Fibroblast of lung (primary cell): ENCODE results near the gene SORBS1. TPM values are rescaled to one million over a fixed set of nuclear protein-coding genes. Genes with fewer than 3 reads are reported as not detected.
A peak's percentile ranks its signal among the peaks of the same experiment; 100 is the strongest.

Experiments used
- DNase-seq, 2 donors: peaks; one replicate each; pipeline versions ENCODE4 v3.0.0 to v3.0.0-alpha.2; 2010; ENCODE audit warnings: low read depth in 2 of 2
- H2AFZ ChIP-seq: 2 replicates; pipeline ENCODE4 v1.5.1; 2012; ENCODE audit warnings: low read length, control low read depth, inconsistent platforms
- H3K27ac ChIP-seq: 2 replicates; pipeline ENCODE4 v1.5.1; 2011; ENCODE audit warnings: low read length, control low read depth; ENCODE audit not compliant: insufficient read depth
- H3K27me3 ChIP-seq: 2 replicates; pipeline ENCODE4 v1.5.1; 2011; ENCODE audit warnings: mild to moderate bottlenecking, low read length; ENCODE audit not compliant: control insufficient read depth, insufficient read depth
- H3K36me3 ChIP-seq: 2 replicates; pipeline ENCODE4 v1.5.1; 2011; ENCODE audit warnings: low read length; ENCODE audit not compliant: control insufficient read depth, insufficient read depth
- H3K4me1 ChIP-seq: 2 replicates; pipeline ENCODE4 v1.5.1; 2011; ENCODE audit warnings: low read length; ENCODE audit not compliant: control insufficient read depth, insufficient read depth; ENCODE audit errors: extremely low read depth
- H3K4me2 ChIP-seq: 2 replicates; pipeline ENCODE4 v1.5.1; 2011; ENCODE audit warnings: low read length, control low read depth; ENCODE audit not compliant: insufficient read depth; ENCODE audit errors: extremely low read depth
- H3K4me3 ChIP-seq, 4 experiments: fragments of 200-600 bp in 1 of 4; sonication (generic) in 1 of 4; replicated peaks in 1 of 4; 2 replicates each; pipeline ENCODE4 v1.5.1; 2011 to 2016; ENCODE audit warnings: low read length in 4 of 4, low read depth in 3 of 4, mild to moderate bottlenecking in 3 of 4, control low read depth in 2 of 4, inconsistent platforms in 1 of 4, mixed read lengths in 1 of 4; ENCODE audit not compliant: insufficient read depth in 1 of 4; ENCODE audit errors: control extremely low read depth in 1 of 4
- H3K79me2 ChIP-seq: 2 replicates; pipeline ENCODE4 v1.5.1; 2012; ENCODE audit warnings: mild to moderate bottlenecking, low read length, inconsistent platforms; ENCODE audit not compliant: control insufficient read depth, insufficient read depth
- H3K9ac ChIP-seq: 2 replicates; pipeline ENCODE4 v1.5.1; 2011; ENCODE audit warnings: mild to moderate bottlenecking, low read length, control low read depth; ENCODE audit not compliant: insufficient read depth
- H3K9me3 ChIP-seq: 2 replicates; pipeline ENCODE4 v1.5.1; 2012; ENCODE audit warnings: low read depth, low read length; ENCODE audit not compliant: control insufficient read depth, insufficient read depth
- H4K20me1 ChIP-seq: 2 replicates; pipeline ENCODE4 v1.5.1; 2011; ENCODE audit warnings: low read length; ENCODE audit not compliant: control insufficient read depth, insufficient read depth; ENCODE audit errors: extremely low read depth
- EZH2 ChIP-seq: IDR thresholded peaks from 2 replicates; pipeline ENCODE4 v1.5.1; 2012; ENCODE audit warnings: low read length, control low read depth, mild to moderate bottlenecking; ENCODE audit errors: missing control alignments
- polyA plus RNA-seq, 2 donors: library from polyadenylated mRNA; depleted of rRNA in 1 of 2; stranded (reverse) in 1 of 2; unstranded in 1 of 2; fragments of >200 nt; gene quantifications; 2 replicates each; pipeline ENCODE4 v1.2.1, GENCODE V29; 2011 to 2012; ENCODE audit warnings: missing spikeins in 1 of 2
- total RNA-seq: library from RNA; depleted of rRNA; stranded (reverse); fragments of >200 nt; gene quantifications from 2 replicates; pipeline ENCODE4 v1.2.1, GENCODE V29; 2014
- TF ChIP-seq, protein P1 (sequence below), 2 donors: IDR thresholded peaks in 1 of 2; conservative IDR thresholded peaks in 1 of 2; 1 replicate in 1 of 2; 2 replicates in 1 of 2; pipeline ENCODE4 v1.5.1; 2011 to 2012; ENCODE audit warnings: low read length in 2 of 2, control low read depth in 1 of 2, inconsistent platforms in 1 of 2, low read depth in 1 of 2, mild to moderate bottlenecking in 1 of 2

SORBS1 gene
- total and polyA plus RNA-seq, 2 donors (not counting 1 experiment from before 2014, with no cell fraction given) = 0.33 to 0.50 TPM

DNA sequence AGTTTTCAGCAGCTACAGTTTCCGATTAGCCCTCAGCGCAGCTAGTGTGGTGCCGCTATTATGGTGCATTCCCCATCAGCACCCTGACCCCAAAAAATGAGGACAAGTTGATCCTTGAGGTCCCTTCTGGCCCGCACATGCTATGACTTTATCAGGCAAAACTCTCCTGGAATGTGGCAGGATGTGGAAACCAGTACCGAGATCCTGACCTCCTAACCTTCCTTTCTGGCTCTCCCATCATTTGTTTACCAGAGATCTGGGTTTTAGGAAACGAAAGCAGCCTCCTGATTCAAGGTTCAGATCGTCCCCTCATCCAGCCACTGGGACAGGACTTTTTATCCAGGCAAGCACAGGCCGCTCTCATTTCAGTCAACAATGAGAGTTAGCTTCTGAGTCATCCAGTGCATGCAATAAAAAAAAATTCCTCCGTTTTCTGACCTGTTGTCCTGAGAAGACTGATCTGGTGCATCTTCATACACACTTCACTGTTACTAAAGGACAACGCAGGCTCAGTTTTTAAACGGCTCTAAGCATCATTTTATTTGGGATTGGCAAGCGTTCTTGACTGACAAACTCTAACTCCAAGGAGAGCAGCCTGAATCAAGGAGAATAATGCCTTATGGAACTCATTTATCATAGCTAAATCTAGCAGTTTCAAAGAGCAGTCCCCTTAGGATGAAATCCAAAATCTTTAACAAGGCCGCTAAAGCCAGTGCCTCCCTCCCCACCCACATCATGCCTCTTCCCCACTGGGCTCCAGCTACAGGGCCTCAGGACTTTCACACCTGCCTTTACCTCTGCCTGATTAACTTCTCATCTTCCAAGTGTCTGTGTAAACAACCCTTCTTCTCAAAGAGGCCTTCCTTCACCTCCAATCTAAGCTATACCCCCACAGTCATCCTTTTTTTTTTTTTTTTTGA, 287.5 kb downstream of the SORBS1 start:
- H3K4me3 ChIP-seq = peak overlapping the region in 1 of 4 experiments; percentile 31
- H3K36me3 ChIP-seq = no peaks in the 10 kb centered on the region
- no peaks in the 10 kb centered on the region for H4K20me1 ChIP-seq
- TF ChIP-seq, protein P1, sequence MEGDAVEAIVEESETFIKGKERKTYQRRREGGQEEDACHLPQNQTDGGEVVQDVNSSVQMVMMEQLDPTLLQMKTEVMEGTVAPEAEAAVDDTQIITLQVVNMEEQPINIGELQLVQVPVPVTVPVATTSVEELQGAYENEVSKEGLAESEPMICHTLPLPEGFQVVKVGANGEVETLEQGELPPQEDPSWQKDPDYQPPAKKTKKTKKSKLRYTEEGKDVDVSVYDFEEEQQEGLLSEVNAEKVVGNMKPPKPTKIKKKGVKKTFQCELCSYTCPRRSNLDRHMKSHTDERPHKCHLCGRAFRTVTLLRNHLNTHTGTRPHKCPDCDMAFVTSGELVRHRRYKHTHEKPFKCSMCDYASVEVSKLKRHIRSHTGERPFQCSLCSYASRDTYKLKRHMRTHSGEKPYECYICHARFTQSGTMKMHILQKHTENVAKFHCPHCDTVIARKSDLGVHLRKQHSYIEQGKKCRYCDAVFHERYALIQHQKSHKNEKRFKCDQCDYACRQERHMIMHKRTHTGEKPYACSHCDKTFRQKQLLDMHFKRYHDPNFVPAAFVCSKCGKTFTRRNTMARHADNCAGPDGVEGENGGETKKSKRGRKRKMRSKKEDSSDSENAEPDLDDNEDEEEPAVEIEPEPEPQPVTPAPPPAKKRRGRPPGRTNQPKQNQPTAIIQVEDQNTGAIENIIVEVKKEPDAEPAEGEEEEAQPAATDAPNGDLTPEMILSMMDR (conservative IDR thresholded peaks at IDR 0.05 in 1 of 2, IDR thresholded peaks at IDR 0.05 in 1 of 2; ENCODE audit: low read depth in 1 of 2, low read length in 2 of 2) = no peak
- TF ChIP-seq EZH2 = no peak
- no peaks in the 10 kb centered on the region for H3K9me3 ChIP-seq
- H3K79me2 ChIP-seq = peaks cover 47% of the 10 kb centered on the region
- H3K4me1 ChIP-seq = peaks cover 32% of the 10 kb centered on the region
- H3K27me3 ChIP-seq = no peaks in the 10 kb centered on the region
- peak overlapping the region; percentile 71 for H3K27ac ChIP-seq
- peak overlapping the region; percentile 24 for H3K9ac ChIP-seq
- no peak overlapping the region for H2AFZ ChIP-seq
- H3K4me2 ChIP-seq = peak overlapping the region; percentile 62
- DNase-seq = peak; percentile 83 to 85

DNA sequence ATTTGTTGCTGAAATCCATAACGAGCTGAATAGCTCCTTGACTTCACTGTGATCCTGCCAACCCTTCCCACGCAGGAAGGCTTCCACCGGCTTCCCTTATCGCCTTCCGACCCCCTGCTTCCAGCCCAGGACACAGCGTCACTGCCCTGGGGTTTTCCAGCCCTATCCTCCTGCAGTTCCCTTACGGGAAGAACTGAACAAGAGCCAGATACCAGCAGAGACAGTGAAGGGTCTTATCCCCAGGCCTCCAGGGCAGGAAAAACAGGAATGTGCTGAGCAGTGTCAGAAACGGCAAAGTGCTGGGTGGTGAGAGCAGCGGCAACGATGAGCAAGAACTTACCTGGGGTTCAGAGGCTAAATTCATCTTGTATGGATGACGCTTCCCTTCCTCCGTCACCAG, 292.7 kb downstream of the SORBS1 start:
- no peaks in the 10 kb centered on the region for H3K27me3 ChIP-seq
- H3K27ac ChIP-seq = peak overlapping the region; percentile 22
- TF ChIP-seq, protein P1 (conservative IDR thresholded peaks at IDR 0.05 in 1 of 2, IDR thresholded peaks at IDR 0.05 in 1 of 2; ENCODE audit: low read depth in 1 of 2, low read length in 2 of 2) = no peak
- TF ChIP-seq EZH2 = no peak
- peaks cover 5% of the 10 kb centered on the region for H3K4me1 ChIP-seq
- peaks cover 12% of the 10 kb centered on the region for H3K79me2 ChIP-seq
- H3K36me3 ChIP-seq = peaks cover 2% of the 10 kb centered on the region
- no peak overlapping the region for H2AFZ ChIP-seq
- H3K9ac ChIP-seq = no peak overlapping the region
- no peaks in the 10 kb centered on the region for H4K20me1 ChIP-seq
- H3K9me3 ChIP-seq = no peaks in the 10 kb centered on the region
- H3K4me3 ChIP-seq = no peak overlapping the region
- DNase-seq = peak in 1 of 2 donors; percentile 87
- H3K4me2 ChIP-seq = no peak overlapping the region

DNA sequence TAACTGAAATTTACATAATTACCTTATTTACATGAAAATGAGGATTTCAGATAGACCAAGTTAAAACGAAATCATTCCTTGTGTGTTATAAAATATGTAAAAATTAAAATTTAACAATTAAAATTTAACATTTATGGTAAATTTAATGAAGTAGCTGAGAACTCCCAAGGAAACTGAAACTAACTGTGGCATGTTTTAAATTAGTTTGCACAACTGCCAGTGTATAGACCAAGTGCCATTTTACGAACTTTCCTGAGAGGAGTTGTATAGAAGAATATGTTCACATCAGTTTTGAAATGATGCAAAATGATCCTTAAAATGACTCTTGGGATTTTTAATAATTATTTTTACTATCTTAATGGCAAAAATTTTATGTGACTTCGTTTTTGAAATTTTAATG, 293.9 kb downstream of the SORBS1 start:
- Histone ChIP-seq H3K27ac (no peak overlapping the region), H3K36me3 (peaks cover 2% of the 10 kb centered on the region), H3K4me1 (peaks cover 3% of the 10 kb centered on the region), H3K9ac (no peak overlapping the region), H3K79me2 (peaks cover 6% of the 10 kb centered on the region), H3K4me2 (no peak overlapping the region), H3K4me3 (no peak overlapping the region), H2AFZ (no peak overlapping the region), H3K27me3 (no peaks in the 10 kb centered on the region), H4K20me1 (no peaks in the 10 kb centered on the region), H3K9me3 (no peaks in the 10 kb centered on the region)
- TF ChIP-seq, protein P1 (conservative IDR thresholded peaks at IDR 0.05 in 1 of 2, IDR thresholded peaks at IDR 0.05 in 1 of 2; ENCODE audit: low read depth in 1 of 2, low read length in 2 of 2) = no peak
- no peak for TF ChIP-seq EZH2
- no peak for DNase-seq
